C4-2B (cell line): ENCODE measurements around the gene RTBDN.

Experiments
- H3K27ac ChIP-seq: fragments of 450-650 bp; 2 replicates; pipeline ENCODE4 v1.5.1; 2017
- ZFX ChIP-seq: fragments of 450-650 bp; IDR thresholded peaks from 2 replicates; pipeline ENCODE4 v1.6.1; 2017
- TF ChIP-seq, protein P1 (sequence below): fragments of 450-650 bp; conservative IDR thresholded peaks from 2 replicates; pipeline ENCODE4 v1.5.1; 2017; ENCODE audit warnings: mild to moderate bottlenecking

Gene RTBDN

GRCh38 chr19:12797141-12797587 is 37.2 kb downstream of the RTBDN start:
- TF ChIP-seq, protein P1, sequence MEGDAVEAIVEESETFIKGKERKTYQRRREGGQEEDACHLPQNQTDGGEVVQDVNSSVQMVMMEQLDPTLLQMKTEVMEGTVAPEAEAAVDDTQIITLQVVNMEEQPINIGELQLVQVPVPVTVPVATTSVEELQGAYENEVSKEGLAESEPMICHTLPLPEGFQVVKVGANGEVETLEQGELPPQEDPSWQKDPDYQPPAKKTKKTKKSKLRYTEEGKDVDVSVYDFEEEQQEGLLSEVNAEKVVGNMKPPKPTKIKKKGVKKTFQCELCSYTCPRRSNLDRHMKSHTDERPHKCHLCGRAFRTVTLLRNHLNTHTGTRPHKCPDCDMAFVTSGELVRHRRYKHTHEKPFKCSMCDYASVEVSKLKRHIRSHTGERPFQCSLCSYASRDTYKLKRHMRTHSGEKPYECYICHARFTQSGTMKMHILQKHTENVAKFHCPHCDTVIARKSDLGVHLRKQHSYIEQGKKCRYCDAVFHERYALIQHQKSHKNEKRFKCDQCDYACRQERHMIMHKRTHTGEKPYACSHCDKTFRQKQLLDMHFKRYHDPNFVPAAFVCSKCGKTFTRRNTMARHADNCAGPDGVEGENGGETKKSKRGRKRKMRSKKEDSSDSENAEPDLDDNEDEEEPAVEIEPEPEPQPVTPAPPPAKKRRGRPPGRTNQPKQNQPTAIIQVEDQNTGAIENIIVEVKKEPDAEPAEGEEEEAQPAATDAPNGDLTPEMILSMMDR = no peak
- TF ChIP-seq ZFX = no peak
- H3K27ac ChIP-seq = no peak overlapping the region

DNA sequence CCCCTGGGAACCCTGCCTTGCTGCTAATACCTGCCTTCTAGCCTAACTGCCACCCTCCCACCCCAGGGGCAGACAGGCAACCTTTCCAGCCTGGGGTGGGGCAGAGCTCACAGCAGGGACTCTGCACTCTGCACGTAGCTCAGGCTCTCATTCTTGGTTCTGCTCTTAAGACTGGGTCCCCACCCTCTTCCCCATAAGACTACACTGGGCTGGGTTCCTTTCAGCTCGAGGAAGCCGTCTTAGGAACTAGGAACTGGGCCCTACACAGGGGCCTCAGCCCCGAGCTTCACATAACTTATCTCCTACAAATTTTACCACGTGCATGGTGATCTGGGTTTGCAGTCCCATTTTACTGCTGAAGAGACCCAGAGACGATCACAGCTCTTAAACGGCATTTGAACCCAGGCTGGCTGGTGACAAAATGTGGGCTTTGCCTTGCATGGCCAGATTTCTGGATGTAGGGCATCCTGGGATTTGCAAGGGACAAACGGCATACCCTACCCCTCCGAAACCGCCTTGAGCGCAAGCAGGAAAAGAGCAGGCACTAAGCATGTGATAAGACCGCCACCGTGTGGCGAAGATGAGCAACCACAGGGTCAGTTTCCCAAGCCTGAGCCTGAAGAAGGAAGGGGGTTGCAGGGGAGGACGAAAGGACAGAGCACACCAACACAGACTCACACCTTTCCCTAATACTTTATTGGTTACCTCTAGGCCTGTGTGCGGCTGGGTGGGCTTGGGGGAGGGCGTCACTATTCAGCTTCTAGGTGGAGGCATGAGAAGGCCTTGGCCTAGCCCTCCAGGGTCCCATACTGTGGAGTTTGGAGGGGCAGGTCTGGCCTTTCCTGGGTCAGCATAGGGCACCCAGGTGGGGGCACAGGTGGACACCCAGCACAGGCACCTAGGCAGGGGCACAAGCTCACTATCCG is 38.0 kb downstream of the RTBDN start:
- peak overlapping the region; percentile 33 for H3K27ac ChIP-seq
- TF ChIP-seq, protein P1 = peak; percentile 96
- TF ChIP-seq ZFX = no peak

- H3K27ac ChIP-seq = peak overlapping the region; percentile 96
- TF ChIP-seq, protein P1 = no peak
- TF ChIP-seq ZFX = no peak
Observed at GRCh38 chr19:12794971-12795381, 39.4 kb downstream of the RTBDN start.

DNA sequence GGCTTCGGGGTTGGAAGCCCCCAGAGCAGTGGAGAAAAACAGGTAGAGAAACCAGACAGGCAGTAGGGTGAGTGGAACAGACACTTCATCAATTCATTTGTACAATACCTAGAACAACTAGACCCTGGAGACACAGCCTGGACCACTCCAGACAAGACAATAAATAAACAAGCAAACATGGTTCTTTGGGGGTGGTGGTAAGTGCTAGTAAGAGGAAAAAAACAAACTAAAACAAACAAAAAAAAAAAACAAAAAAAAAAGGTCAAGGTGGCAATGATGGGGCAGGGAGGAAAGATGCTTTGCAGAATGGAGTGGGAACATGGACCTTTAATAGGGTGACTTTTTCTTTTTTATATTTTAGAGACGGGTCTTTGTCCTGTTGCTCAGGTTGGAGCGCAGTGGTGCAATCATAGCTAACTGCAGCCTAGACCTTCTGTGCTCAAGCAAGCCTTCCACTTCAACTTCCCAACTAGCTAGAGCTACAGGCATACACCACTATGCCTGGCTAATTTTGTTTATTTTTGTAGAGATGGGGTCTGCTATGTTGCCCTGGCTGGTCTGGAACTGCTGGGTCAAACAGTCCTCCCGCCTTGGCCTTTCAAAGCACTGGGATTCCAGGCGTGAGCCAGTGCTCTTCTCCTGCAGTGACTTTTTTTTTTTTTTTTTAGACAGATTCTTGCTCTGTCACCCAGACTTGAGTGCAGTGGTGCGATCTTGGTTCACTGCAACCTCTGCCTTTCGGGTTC is 40.0 kb downstream of the RTBDN start:
- H3K27ac ChIP-seq = peak overlapping the region; percentile 96
- TF ChIP-seq, protein P1 = no peak
- no peak for TF ChIP-seq ZFX

DNA sequence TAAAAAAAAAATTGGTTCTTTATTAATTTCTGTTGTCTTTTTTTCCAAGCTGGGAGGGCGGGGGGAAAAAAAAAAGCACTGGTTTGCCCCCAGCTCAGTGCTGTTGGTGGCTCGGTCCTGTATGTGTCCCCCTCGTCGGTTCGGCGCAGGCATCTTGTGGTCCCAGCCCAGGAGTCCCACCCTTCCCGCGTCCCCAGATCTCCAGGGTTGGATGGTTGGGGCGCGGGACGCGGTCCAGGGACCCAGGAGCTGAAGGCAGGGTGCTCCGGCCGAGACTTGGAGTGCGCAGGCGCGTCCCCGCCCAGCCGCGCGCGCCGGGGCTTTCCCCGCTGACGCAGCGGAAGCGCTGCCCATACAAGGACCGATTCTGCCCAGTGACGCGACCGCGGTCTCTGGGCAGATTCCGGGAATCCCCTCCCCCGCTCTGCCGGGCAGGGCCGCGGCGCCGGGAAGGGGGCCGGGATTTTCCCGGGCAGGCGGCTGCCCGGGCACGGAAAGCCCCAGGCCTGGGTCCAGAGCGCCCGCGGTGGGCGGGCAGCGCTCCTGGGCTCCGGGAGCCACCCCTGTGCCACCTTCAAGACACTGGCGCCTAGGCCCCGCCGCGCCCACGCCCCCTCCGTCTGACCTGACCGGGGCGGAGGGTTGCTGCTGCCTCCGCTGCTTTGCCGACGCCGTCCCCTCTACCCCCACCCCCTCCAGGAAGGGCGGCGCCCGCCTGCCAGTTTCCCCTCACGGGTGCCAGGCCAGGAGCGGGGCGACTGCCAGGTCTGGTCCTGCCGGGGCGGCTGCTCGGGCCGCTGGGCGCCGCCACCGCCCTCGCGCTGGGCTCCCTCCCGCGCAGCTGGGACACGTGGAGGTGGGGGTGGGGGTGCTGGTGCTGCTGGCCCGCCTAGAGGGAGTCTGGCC is 40.8 kb downstream of the RTBDN start:
- H3K27ac ChIP-seq = peak overlapping the region; percentile 96
- TF ChIP-seq, protein P1 = no peak
- peak; percentile 8; the same call in 1 of the 2 replicates for TF ChIP-seq ZFX

GRCh38 chr19:12792853-12793289 is 41.5 kb downstream of the RTBDN start:
- no peak for TF ChIP-seq ZFX
- TF ChIP-seq, protein P1 = no peak
- H3K27ac ChIP-seq = peak overlapping the region; percentile 96
